Osteocyte (in vitro differentiated cells): Measurements from ENCODE around the gene U2AF2. TPM values are rescaled to one million over a fixed set of nuclear protein-coding genes. Genes with fewer than 3 reads are reported as not detected.

ENCODE experiments used
- DNase-seq: peaks from one replicate; pipeline ENCODE4 v3.0.0; 2021; ENCODE audit warnings: mixed read lengths; ENCODE audit not compliant: unreplicated experiment; ENCODE audit errors: extremely low spot score
- H3K27ac Mint-ChIP-seq: one replicate; pipeline ENCODE4 v1.8.0; 2021; ENCODE audit warnings: mild to moderate bottlenecking, mixed read lengths; ENCODE audit not compliant: unreplicated experiment
- H3K27me3 Mint-ChIP-seq: one replicate; pipeline ENCODE4 v1.8.0; 2021; ENCODE audit warnings: mixed read lengths; ENCODE audit not compliant: unreplicated experiment
- H3K36me3 Mint-ChIP-seq: one replicate; pipeline ENCODE4 v1.8.0; 2021; ENCODE audit warnings: mixed read lengths; ENCODE audit not compliant: unreplicated experiment
- H3K4me1 Mint-ChIP-seq: one replicate; pipeline ENCODE4 v1.8.0; 2021; ENCODE audit warnings: mixed read lengths; ENCODE audit not compliant: unreplicated experiment
- H3K4me3 Mint-ChIP-seq: one replicate; pipeline ENCODE4 v1.8.0; 2021; ENCODE audit warnings: mild to moderate bottlenecking, moderate library complexity, mixed read lengths; ENCODE audit not compliant: unreplicated experiment
- H3K9me3 Mint-ChIP-seq: one replicate; pipeline ENCODE4 v1.8.0; 2021; ENCODE audit warnings: mixed read lengths; ENCODE audit not compliant: unreplicated experiment
- total RNA-seq: library from RNA; stranded (reverse); gene quantifications from 2 replicates; pipeline ENCODE4 v1.2.1, GENCODE V29; 2021
- TF ChIP-seq, protein P1 (sequence below): fragments of 200-600 bp; sonication (generic); IDR thresholded peaks from 2 replicates; pipeline ENCODE4 v1.5.0; 2021; ENCODE audit warnings: antibody characterized with exemption, mild to moderate bottlenecking, moderate library complexity

The U2AF2 gene
- total RNA-seq, 1 donor from 2014 or later: 189 TPM

DNA sequence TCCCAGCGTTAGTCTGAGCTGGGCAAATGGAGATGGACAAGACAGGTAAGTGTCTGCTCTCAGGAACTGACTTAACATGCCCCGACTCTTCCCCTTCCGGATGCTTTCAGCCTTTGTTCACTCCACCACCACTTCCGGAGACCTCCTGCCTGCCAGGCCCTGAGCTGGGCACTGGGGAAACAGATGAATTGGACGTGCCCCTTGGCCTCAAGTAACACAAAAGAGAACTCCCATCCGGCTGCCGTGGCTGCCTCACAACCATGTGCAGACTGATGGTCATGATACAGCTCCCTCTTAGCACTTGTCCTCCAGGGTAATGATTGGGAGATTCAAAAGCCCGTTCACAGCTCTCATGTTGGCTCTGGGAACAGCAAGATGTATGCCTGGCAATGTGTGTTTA, 37.4 kb upstream of the U2AF2 start:
- no peak for DNase-seq
- Mint-ChIP-seq H3K9me3 (no peaks in the 10 kb centered on the region), H3K4me1 (no peaks in the 10 kb centered on the region), H3K27ac (no peak overlapping the region), H3K4me3 (no peak overlapping the region), H3K27me3 (no peaks in the 10 kb centered on the region), H3K36me3 (peaks cover 9% of the 10 kb centered on the region)
- TF ChIP-seq, protein P1, sequence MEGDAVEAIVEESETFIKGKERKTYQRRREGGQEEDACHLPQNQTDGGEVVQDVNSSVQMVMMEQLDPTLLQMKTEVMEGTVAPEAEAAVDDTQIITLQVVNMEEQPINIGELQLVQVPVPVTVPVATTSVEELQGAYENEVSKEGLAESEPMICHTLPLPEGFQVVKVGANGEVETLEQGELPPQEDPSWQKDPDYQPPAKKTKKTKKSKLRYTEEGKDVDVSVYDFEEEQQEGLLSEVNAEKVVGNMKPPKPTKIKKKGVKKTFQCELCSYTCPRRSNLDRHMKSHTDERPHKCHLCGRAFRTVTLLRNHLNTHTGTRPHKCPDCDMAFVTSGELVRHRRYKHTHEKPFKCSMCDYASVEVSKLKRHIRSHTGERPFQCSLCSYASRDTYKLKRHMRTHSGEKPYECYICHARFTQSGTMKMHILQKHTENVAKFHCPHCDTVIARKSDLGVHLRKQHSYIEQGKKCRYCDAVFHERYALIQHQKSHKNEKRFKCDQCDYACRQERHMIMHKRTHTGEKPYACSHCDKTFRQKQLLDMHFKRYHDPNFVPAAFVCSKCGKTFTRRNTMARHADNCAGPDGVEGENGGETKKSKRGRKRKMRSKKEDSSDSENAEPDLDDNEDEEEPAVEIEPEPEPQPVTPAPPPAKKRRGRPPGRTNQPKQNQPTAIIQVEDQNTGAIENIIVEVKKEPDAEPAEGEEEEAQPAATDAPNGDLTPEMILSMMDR: no peak

GRCh38 chr19:55618426-55618825, 36.4 kb upstream of the U2AF2 start:
- no peak overlapping the region for H3K27ac Mint-ChIP-seq
- TF ChIP-seq, protein P1: no peak
- H3K4me3 Mint-ChIP-seq: no peak overlapping the region

GRCh38 chr19:55619286-55619685, 35.5 kb upstream of the U2AF2 start:
- Mint-ChIP-seq H3K27ac (no peak overlapping the region), H3K36me3 (peaks cover 10% of the 10 kb centered on the region), H3K27me3 (no peaks in the 10 kb centered on the region), H3K4me3 (no peak overlapping the region), H3K9me3 (no peaks in the 10 kb centered on the region), H3K4me1 (peaks cover 10% of the 10 kb centered on the region)
- no peak for DNase-seq
- TF ChIP-seq, protein P1: no peak

More at GRCh38 chr19:55618426-55618825, 36.4 kb upstream of the U2AF2 start:
- H3K9me3 Mint-ChIP-seq: no peaks in the 10 kb centered on the region
- peaks cover 10% of the 10 kb centered on the region for H3K36me3 Mint-ChIP-seq
- H3K4me1 Mint-ChIP-seq: peaks cover 3% of the 10 kb centered on the region
- no peaks in the 10 kb centered on the region for H3K27me3 Mint-ChIP-seq
- DNase-seq: no peak

DNA sequence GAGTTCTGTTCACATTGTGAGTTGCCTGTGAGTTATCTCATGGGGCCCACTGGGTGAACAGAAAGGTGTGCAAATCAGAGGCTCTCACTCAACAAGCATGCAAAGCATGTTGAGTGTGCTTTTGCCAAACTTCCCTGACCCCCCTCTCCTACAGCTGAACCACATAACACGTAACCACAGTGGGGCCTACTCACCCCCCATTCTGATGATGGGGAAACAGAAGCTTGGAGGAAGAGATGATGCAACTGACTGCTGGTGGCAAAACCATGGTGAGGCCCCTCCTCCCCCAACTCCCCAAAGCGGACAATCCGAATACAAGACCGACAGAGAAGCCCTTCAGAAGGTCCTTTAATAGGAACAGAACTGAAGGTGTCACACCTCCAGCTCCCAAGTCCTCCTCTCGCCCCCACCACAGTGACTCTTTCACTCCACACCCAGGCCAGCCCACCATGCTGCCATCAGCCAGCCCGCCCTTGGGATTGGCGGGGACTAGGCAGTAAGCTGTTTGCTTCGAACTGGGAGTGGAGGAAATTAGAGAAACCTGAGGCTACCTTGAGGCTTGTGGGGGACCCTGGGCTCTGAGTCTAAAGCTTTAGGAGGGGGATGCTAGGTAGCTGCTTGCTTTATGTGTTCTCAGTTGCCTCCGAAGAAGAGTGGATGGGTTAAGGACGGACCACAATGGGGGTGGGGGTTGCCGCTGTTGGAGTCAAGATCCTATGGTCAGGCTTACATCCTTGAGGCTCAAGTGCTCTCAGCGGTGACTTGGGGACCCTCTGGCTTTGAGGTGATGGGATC, 34.2 kb upstream of the U2AF2 start:
- Mint-ChIP-seq H3K36me3 (peaks cover 10% of the 10 kb centered on the region), H3K4me3 (no peak overlapping the region), H3K27ac (no peak overlapping the region), H3K27me3 (no peaks in the 10 kb centered on the region), H3K4me1 (peaks cover 17% of the 10 kb centered on the region), H3K9me3 (no peaks in the 10 kb centered on the region)
- TF ChIP-seq, protein P1: no peak
- DNase-seq: no peak

GRCh38 chr19:55621205-55621672, 33.6 kb upstream of the U2AF2 start:
- Mint-ChIP-seq H3K4me1 (peaks cover 17% of the 10 kb centered on the region), H3K27me3 (no peaks in the 10 kb centered on the region), H3K36me3 (peaks cover 10% of the 10 kb centered on the region), H3K4me3 (no peak overlapping the region), H3K9me3 (no peaks in the 10 kb centered on the region), H3K27ac (no peak overlapping the region)
- DNase-seq: no peak
- TF ChIP-seq, protein P1: no peak
